H1 (cell line): Measurements from ENCODE around the gene XPO6. TPM values are rescaled to one million over a fixed set of nuclear protein-coding genes. Genes with fewer than 3 reads are reported as not detected.

Source experiments
- EGR1 ChIP-seq: IDR thresholded peaks from 2 replicates; pipeline ENCODE4 v1.6.1; 2011; ENCODE audit warnings: low read depth, low read length, borderline replicate concordance
- KDM1A ChIP-seq: fragments of 200-600, 300-600 bp; sonication (generic); IDR thresholded peaks from 2 replicates; pipeline ENCODE4 v1.7.1; 2016; ENCODE audit warnings: mild to moderate bottlenecking, low read length, borderline replicate concordance
- KDM5A ChIP-seq: fragments of 200-600 bp; IDR thresholded peaks from 2 replicates; pipeline ENCODE4 v1.7.1; 2012; ENCODE audit warnings: mild to moderate bottlenecking, low read length, inconsistent platforms, mixed read lengths
- NANOG ChIP-seq: IDR thresholded peaks from 2 replicates; pipeline ENCODE4 v1.6.1; 2011; ENCODE audit warnings: low read length, low read depth, mild to moderate bottlenecking, inconsistent platforms; ENCODE audit not compliant: insufficient read depth, poor library complexity, severe bottlenecking
- POU5F1 ChIP-seq: IDR thresholded peaks from 2 replicates; pipeline ENCODE4 v1.6.1; 2011; ENCODE audit warnings: low read depth, mild to moderate bottlenecking, low read length, moderate library complexity
- TAF7 ChIP-seq: optimal IDR thresholded peaks from 2 replicates; pipeline ENCODE3; 2011; ENCODE audit warnings: low read depth, mild to moderate bottlenecking, inconsistent platforms, low read length, moderate library complexity, borderline replicate concordance
- polyA plus RNA-seq, 7 experiments: library from polyadenylated mRNA; depleted of rRNA in 3 of 7; stranded (reverse) in 5 of 7; unstranded in 2 of 7; fragments of >200 nt in 5 of 7; fragments of 200-250 nt in 2 of 7; gene quantifications; 1 replicate in 5 of 7; 2 replicates in 1 of 7; 4 replicates in 1 of 7; pipeline versions ENCODE4 v1.2.1 to v1.2.3, GENCODE V29; 2011 to 2013; ENCODE audit warnings: missing spikeins in 2 of 7, mixed read lengths in 2 of 7
- total RNA-seq: library from RNA; stranded (reverse); fragmentation: NEBNext Ultra II Directional; extraction: Animal tissue kit (Norgen Biotek cat#: 25700); gene quantifications from 2 replicates; pipeline ENCODE4 v1.2.1, GENCODE V29; 2021
- TF ChIP-seq, protein P1 (sequence below): fragments of 300-600 bp; sonication (generic); IDR thresholded peaks from 2 replicates; pipeline ENCODE4 v1.7.1; 2012; ENCODE audit warnings: low read length, moderate library complexity, mild to moderate bottlenecking, inconsistent platforms; ENCODE audit not compliant: insufficient replicate concordance
- TF ChIP-seq, protein P2 (sequence below): IDR thresholded peaks from 2 replicates; pipeline ENCODE4 v1.6.1; 2011; ENCODE audit warnings: low read length, improper control_type of control experiment

Gene XPO6
- total and polyA plus RNA-seq, 2 of the 8 experiments (the other 6 are each of a cell fraction or from before 2014, with no cell fraction given), result 152 to 254 TPM

DNA sequence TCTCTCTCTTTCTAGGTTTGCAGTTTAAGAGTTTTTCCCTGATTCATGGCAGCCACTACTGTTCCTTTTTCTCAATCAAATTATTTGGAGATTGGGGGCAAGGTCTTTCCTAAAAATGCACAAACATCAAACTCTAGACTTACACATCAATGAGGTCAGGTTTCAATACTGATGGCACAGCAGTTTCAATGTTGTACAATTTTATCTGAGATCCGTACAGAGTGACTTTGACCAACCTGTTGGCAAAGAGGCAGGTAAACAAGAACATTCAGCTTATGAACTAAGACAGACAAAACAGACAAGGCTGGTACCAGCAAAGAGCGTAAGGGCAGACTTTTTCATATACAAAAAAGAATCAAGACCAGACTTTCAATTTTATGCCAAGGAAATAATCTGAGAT lies 90.2 kb downstream of the XPO6 start (continued):
- TF ChIP-seq, protein P1, sequence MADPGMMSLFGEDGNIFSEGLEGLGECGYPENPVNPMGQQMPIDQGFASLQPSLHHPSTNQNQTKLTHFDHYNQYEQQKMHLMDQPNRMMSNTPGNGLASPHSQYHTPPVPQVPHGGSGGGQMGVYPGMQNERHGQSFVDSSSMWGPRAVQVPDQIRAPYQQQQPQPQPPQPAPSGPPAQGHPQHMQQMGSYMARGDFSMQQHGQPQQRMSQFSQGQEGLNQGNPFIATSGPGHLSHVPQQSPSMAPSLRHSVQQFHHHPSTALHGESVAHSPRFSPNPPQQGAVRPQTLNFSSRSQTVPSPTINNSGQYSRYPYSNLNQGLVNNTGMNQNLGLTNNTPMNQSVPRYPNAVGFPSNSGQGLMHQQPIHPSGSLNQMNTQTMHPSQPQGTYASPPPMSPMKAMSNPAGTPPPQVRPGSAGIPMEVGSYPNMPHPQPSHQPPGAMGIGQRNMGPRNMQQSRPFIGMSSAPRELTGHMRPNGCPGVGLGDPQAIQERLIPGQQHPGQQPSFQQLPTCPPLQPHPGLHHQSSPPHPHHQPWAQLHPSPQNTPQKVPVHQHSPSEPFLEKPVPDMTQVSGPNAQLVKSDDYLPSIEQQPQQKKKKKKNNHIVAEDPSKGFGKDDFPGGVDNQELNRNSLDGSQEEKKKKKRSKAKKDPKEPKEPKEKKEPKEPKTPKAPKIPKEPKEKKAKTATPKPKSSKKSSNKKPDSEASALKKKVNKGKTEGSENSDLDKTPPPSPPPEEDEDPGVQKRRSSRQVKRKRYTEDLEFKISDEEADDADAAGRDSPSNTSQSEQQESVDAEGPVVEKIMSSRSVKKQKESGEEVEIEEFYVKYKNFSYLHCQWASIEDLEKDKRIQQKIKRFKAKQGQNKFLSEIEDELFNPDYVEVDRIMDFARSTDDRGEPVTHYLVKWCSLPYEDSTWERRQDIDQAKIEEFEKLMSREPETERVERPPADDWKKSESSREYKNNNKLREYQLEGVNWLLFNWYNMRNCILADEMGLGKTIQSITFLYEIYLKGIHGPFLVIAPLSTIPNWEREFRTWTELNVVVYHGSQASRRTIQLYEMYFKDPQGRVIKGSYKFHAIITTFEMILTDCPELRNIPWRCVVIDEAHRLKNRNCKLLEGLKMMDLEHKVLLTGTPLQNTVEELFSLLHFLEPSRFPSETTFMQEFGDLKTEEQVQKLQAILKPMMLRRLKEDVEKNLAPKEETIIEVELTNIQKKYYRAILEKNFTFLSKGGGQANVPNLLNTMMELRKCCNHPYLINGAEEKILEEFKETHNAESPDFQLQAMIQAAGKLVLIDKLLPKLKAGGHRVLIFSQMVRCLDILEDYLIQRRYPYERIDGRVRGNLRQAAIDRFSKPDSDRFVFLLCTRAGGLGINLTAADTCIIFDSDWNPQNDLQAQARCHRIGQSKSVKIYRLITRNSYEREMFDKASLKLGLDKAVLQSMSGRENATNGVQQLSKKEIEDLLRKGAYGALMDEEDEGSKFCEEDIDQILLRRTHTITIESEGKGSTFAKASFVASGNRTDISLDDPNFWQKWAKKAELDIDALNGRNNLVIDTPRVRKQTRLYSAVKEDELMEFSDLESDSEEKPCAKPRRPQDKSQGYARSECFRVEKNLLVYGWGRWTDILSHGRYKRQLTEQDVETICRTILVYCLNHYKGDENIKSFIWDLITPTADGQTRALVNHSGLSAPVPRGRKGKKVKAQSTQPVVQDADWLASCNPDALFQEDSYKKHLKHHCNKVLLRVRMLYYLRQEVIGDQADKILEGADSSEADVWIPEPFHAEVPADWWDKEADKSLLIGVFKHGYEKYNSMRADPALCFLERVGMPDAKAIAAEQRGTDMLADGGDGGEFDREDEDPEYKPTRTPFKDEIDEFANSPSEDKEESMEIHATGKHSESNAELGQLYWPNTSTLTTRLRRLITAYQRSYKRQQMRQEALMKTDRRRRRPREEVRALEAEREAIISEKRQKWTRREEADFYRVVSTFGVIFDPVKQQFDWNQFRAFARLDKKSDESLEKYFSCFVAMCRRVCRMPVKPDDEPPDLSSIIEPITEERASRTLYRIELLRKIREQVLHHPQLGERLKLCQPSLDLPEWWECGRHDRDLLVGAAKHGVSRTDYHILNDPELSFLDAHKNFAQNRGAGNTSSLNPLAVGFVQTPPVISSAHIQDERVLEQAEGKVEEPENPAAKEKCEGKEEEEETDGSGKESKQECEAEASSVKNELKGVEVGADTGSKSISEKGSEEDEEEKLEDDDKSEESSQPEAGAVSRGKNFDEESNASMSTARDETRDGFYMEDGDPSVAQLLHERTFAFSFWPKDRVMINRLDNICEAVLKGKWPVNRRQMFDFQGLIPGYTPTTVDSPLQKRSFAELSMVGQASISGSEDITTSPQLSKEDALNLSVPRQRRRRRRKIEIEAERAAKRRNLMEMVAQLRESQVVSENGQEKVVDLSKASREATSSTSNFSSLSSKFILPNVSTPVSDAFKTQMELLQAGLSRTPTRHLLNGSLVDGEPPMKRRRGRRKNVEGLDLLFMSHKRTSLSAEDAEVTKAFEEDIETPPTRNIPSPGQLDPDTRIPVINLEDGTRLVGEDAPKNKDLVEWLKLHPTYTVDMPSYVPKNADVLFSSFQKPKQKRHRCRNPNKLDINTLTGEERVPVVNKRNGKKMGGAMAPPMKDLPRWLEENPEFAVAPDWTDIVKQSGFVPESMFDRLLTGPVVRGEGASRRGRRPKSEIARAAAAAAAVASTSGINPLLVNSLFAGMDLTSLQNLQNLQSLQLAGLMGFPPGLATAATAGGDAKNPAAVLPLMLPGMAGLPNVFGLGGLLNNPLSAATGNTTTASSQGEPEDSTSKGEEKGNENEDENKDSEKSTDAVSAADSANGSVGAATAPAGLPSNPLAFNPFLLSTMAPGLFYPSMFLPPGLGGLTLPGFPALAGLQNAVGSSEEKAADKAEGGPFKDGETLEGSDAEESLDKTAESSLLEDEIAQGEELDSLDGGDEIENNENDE, result no peak
- no peak for TF ChIP-seq KDM5A
- TF ChIP-seq, protein P2, sequence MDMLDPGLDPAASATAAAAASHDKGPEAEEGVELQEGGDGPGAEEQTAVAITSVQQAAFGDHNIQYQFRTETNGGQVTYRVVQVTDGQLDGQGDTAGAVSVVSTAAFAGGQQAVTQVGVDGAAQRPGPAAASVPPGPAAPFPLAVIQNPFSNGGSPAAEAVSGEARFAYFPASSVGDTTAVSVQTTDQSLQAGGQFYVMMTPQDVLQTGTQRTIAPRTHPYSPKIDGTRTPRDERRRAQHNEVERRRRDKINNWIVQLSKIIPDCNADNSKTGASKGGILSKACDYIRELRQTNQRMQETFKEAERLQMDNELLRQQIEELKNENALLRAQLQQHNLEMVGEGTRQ, result no peak
- no peak for TF ChIP-seq KDM1A
- no peak for TF ChIP-seq TAF7
- TF ChIP-seq POU5F1, result no peak
- TF ChIP-seq NANOG, result no peak
- no peak for TF ChIP-seq EGR1
